Measurements from ENCODE around the gene TMOD2.

DNA sequence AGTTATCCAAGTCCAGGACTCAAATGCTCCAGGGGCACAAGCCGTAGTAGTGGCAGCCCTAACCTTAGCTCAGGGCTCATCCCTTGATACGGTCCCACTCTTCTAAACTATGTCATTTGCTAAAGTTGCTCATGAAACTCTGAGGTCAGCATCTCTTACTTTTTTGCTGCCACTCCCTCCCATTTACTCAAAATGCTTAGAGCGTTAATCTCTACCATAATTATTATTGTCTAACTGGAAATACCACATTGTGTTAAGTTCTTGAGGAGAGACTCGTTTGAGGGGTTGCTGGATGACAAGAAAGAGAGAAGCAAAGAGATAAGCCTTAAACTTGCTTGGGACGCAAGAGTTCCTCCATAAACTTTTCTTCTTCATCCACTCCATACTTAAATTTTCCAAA is 51.2 kb downstream of the TMOD2 start:
- TF ChIP-seq, protein P1, sequence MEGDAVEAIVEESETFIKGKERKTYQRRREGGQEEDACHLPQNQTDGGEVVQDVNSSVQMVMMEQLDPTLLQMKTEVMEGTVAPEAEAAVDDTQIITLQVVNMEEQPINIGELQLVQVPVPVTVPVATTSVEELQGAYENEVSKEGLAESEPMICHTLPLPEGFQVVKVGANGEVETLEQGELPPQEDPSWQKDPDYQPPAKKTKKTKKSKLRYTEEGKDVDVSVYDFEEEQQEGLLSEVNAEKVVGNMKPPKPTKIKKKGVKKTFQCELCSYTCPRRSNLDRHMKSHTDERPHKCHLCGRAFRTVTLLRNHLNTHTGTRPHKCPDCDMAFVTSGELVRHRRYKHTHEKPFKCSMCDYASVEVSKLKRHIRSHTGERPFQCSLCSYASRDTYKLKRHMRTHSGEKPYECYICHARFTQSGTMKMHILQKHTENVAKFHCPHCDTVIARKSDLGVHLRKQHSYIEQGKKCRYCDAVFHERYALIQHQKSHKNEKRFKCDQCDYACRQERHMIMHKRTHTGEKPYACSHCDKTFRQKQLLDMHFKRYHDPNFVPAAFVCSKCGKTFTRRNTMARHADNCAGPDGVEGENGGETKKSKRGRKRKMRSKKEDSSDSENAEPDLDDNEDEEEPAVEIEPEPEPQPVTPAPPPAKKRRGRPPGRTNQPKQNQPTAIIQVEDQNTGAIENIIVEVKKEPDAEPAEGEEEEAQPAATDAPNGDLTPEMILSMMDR (IDR thresholded peaks at IDR 0.05), result no peak
- TF ChIP-seq POLR2A (IDR thresholded peaks at IDR 0.05), result no peak
- no peak for TF ChIP-seq EP300 (IDR thresholded peaks at IDR 0.05)
